Neuron (in vitro differentiated cells): ENCODE measurements around the gene BBX.
"Not testable (repeated sequence)": the region's sequence is repeated elsewhere in the genome, so short reads cannot be mapped to it uniquely, and the experiment has no call there.

ENCODE experiments used
- H2AFZ ChIP-seq: one replicate; pipeline ENCODE4 v1.6.1; 2013; ENCODE audit warnings: low read depth, mild to moderate bottlenecking, inconsistent platforms, low read length, moderate library complexity
- H3K27me3 ChIP-seq: one replicate; pipeline ENCODE4 v1.6.1; 2013; ENCODE audit warnings: low read length; ENCODE audit not compliant: insufficient read depth
- H3K36me3 ChIP-seq: one replicate; pipeline ENCODE4 v1.6.1; 2013; ENCODE audit warnings: low read length; ENCODE audit not compliant: insufficient read depth
- H3K4me1 ChIP-seq: one replicate; pipeline ENCODE4 v1.6.1; 2013; ENCODE audit warnings: low read length; ENCODE audit not compliant: insufficient read depth
- H3K4me3 ChIP-seq: 2 replicates; pipeline ENCODE4 v1.5.1; 2013; ENCODE audit warnings: mild to moderate bottlenecking, low read length, moderate library complexity
- H3K9me3 ChIP-seq: one replicate; pipeline ENCODE4 v1.6.1; 2013; ENCODE audit warnings: low read length

The BBX gene

DNA sequence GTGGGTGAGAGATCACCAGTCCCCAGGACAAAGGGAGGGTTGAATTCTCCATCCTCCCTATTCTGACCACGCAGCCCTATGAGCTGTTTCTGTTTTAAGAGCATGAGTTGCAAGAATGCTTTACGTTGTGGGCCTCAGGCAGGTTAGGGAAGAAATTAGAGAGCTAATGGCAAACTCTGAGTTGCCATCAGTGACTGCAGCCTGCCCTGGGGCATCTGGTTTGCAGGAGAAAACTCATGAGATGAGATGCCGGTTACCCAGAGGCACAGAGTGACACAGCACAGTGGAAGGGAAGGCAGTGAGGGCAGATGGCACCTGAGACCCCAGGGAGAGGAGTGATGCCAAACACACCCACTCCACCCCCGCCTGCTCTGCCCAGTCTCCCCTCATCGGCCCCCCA, 302.8 kb downstream of the BBX start:
- Histone ChIP-seq H3K36me3 (no peaks in the 10 kb centered on the region), H3K9me3 (no peaks in the 10 kb centered on the region), H3K4me1 (no peaks in the 10 kb centered on the region), H3K27me3 (no peaks in the 10 kb centered on the region), H2AFZ (no peak overlapping the region), H3K4me3 (no peak overlapping the region)

- Histone ChIP-seq H3K27me3 (no peaks in the 10 kb centered on the region), H3K36me3 (no peaks in the 10 kb centered on the region), H2AFZ (no peak overlapping the region), H3K4me3 (no peak overlapping the region), H3K4me1 (no peaks in the 10 kb centered on the region), H3K9me3 (no peaks in the 10 kb centered on the region)
These were observed 304.0 kb downstream of the BBX start for GRCh38 chr3:107826727-107827126.

- Histone ChIP-seq H3K4me3 (no peak overlapping the region), H3K36me3 (no peaks in the 10 kb centered on the region), H3K9me3 (no peaks in the 10 kb centered on the region), H3K27me3 (no peaks in the 10 kb centered on the region), H2AFZ (no peak overlapping the region), H3K4me1 (no peaks in the 10 kb centered on the region)
These were observed 306.4 kb downstream of the BBX start for GRCh38 chr3:107829185-107829584.

DNA sequence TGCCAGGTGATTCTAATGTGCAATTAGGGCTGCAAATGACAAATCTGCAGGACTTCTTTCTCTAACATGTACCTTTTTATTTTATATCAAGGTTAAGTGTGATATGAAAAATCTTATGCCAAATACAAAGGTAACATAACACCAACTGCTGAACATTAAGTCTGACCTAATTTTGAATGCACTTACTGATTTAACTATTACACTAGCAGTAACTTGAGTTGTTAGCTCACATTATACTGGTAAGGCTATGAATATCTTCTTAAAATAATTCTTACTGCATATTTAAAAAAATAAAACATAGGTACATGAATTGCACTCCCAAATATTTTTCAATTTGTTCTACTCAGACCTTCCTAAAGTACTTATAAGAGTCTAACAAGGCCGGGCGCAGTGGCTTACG, 308.8 kb downstream of the BBX start:
- no peaks in the 10 kb centered on the region for H3K27me3 ChIP-seq
- no peak overlapping the region for H2AFZ ChIP-seq
- H3K36me3 ChIP-seq, result no peaks in the 10 kb centered on the region
- peaks cover 3% of the 10 kb centered on the region for H3K4me1 ChIP-seq
- no peaks in the 10 kb centered on the region for H3K9me3 ChIP-seq
- H3K4me3 ChIP-seq, result no peak overlapping the region

- no peak overlapping the region for H2AFZ ChIP-seq
These were observed 310.3 kb downstream of the BBX start for GRCh38 chr3:107833043-107833442.

GRCh38 chr3:107833722-107834416, 311.1 kb downstream of the BBX start:
- Histone ChIP-seq H3K9me3 (no peaks in the 10 kb centered on the region), H3K4me3 (no peak overlapping the region), H3K27me3 (no peaks in the 10 kb centered on the region), H3K36me3 (no peaks in the 10 kb centered on the region), H3K4me1 (peaks cover 14% of the 10 kb centered on the region), H2AFZ (no peak overlapping the region)

More at GRCh38 chr3:107833043-107833442, 310.3 kb downstream of the BBX start:
- no peaks in the 10 kb centered on the region for H3K27me3 ChIP-seq
- no peaks in the 10 kb centered on the region for H3K9me3 ChIP-seq
- no peaks in the 10 kb centered on the region for H3K36me3 ChIP-seq
- H3K4me1 ChIP-seq, result peaks cover 14% of the 10 kb centered on the region
- no peak overlapping the region for H3K4me3 ChIP-seq

GRCh38 chr3:107835001-107835400, 312.2 kb downstream of the BBX start:
- H3K36me3 ChIP-seq, H3K27me3 ChIP-seq, H2AFZ ChIP-seq, H3K9me3 ChIP-seq, H3K4me3 ChIP-seq: not testable (repeated sequence)
- H3K4me1 ChIP-seq, result peaks cover 14% of the 10 kb centered on the region

GRCh38 chr3:107837895-107838612, 315.3 kb downstream of the BBX start:
- Histone ChIP-seq H3K4me1 (peaks cover 14% of the 10 kb centered on the region), H3K27me3 (no peaks in the 10 kb centered on the region), H3K36me3 (no peaks in the 10 kb centered on the region), H3K9me3 (no peaks in the 10 kb centered on the region), H2AFZ (no peak overlapping the region), H3K4me3 (no peak overlapping the region)

DNA sequence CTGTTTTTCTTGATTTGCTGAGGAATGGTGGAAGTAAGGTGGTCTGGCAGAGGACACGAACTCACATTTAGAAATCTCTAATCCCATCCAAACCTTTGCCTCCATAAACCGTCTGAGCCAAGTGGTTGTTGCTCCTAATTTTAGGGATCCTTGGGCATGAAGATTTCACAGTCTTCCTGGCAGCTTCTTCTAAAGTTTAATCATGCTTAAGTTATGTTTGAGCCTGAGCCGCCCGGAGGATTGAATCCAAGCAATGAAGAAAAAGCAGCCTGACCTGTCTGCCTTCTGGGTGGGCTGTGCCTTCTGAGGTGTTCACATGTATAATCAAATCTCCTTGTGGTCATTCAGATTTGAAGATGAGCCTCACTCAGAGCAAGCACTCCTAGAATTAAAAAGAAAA, 319.1 kb downstream of the BBX start:
- Histone ChIP-seq H2AFZ (no peak overlapping the region), H3K36me3 (no peaks in the 10 kb centered on the region), H3K9me3 (no peaks in the 10 kb centered on the region), H3K4me3 (no peak overlapping the region), H3K27me3 (no peaks in the 10 kb centered on the region), H3K4me1 (peaks cover 9% of the 10 kb centered on the region)

GRCh38 chr3:107842940-107843339, 320.2 kb downstream of the BBX start:
- H3K4me3 ChIP-seq, result no peak overlapping the region
- H3K36me3 ChIP-seq, result no peaks in the 10 kb centered on the region
- no peaks in the 10 kb centered on the region for H3K27me3 ChIP-seq
- H2AFZ ChIP-seq, result no peak overlapping the region
- H3K4me1 ChIP-seq, result no peaks in the 10 kb centered on the region
- H3K9me3 ChIP-seq, result no peaks in the 10 kb centered on the region

DNA sequence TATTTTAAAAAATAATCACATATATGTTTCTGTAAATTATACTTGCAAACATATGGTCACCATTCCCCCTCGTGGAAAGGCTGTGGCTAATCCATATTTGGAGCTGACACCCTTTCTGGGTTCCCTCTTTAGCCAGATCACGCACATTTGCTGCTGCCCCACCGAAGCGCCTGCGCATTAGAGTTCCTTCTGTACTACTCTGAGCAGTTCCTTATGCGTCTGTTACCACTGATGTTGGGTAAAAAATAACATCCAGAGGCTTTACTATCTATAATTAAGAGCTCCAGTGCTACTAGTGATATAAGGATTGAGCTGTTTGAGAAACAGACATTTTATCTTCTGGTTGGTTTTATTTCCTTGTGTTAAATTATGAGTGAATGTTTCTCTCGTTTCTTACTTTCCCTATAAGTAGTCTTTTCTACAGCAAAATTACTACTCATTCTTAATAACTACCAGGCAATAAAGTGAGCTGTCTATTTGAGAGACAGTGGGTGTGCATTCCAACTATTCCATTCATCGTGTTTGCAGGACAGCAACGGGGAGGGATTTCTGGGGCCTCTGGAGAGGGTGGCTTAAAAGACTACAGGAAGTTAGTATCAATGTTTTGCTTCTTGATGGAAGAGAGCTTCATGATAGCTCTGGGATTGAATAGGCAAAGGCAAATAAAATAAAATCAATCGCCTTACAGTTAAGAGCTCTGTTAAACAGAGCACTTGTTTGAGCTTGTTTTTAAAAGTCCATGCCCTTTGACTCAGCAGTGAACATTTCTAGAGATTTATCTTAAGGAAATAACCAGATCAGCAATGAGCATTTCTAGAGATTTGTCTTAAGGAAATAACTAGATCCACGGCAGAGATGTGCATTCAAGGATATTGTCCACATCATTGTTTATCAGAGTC, 322.9 kb downstream of the BBX start:
- Histone ChIP-seq H3K9me3 (no peaks in the 10 kb centered on the region), H3K4me3 (no peak overlapping the region), H3K27me3 (no peaks in the 10 kb centered on the region), H3K4me1 (no peaks in the 10 kb centered on the region), H2AFZ (peak overlapping the region; percentile 42), H3K36me3 (no peaks in the 10 kb centered on the region)

- Histone ChIP-seq H3K36me3 (no peaks in the 10 kb centered on the region), H3K9me3 (no peaks in the 10 kb centered on the region), H2AFZ (no peak overlapping the region), H3K4me3 (no peak overlapping the region), H3K27me3 (no peaks in the 10 kb centered on the region), H3K4me1 (no peaks in the 10 kb centered on the region)
These were observed 323.6 kb downstream of the BBX start for GRCh38 chr3:107846279-107846852.

DNA sequence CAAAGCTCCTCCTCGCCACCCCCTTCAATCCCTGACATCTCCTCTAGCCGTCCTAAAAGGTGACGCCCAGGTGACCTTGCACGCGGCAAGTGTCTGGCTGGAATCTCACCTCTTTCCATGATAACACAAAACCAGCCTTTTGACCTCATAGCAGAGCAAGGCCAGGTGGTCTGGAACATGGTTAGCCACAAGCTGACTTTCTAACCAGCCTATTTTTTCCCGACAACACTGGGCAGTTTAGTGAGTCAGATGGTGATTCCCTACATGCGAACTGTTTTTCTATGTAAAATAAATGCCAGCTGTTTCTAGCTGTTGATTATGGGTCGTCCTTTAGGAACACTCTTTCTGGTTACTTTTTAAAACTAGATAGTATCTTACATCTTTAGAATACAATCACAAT, 325.0 kb downstream of the BBX start:
- no peaks in the 10 kb centered on the region for H3K4me1 ChIP-seq
- H2AFZ ChIP-seq, result no peak overlapping the region
- H3K27me3 ChIP-seq, result no peaks in the 10 kb centered on the region
- H3K4me3 ChIP-seq, result no peak overlapping the region
- H3K36me3 ChIP-seq, result no peaks in the 10 kb centered on the region
- no peaks in the 10 kb centered on the region for H3K9me3 ChIP-seq
